IMR-90 (cell line): ENCODE measurements around the gene SRPK2. TPM values are rescaled to one million over a fixed set of nuclear protein-coding genes. Genes with fewer than 3 reads are reported as not detected.
"Not testable (repeated sequence)": the region's sequence is repeated elsewhere in the genome, so short reads cannot be mapped to it uniquely, and the experiment has no call there.

ENCODE experiments used
- ATAC-seq: fragments of 200-7000 bp; cut with Tn5 transposase; 2 replicates; pipeline ENCODE4 v1.9.1; 2020; ENCODE audit warnings: low read depth, mild to moderate bottlenecking, moderate library complexity
- BruUV-seq: library from RNA; stranded (reverse); fragments of 400-500 nt; replicated peaks from 2 replicates; lab custom pipeline; 2021; lab: Mats Ljungman, UMichigan
- CTCF ChIA-PET: fragments of 300-600 bp; formaldehyde crosslinking; extraction: SDS; loops from one replicate; lab custom pipeline; 2021; ENCODE audit warnings: antibody characterized with exemption; lab: Yijun Ruan, JAX
- POLR2A ChIA-PET: fragments of 300-600 bp; sonication (Branson Sonifier 250); formaldehyde crosslinking; loops from one replicate; lab custom pipeline; 2022; ENCODE audit warnings: antibody characterized with exemption; ENCODE audit not compliant: unreplicated experiment; lab: Charles Lee
- DNase-seq: peaks from one replicate; pipeline ENCODE4 v3.0.0; 2013
- H2AFZ ChIP-seq: replicated peaks from 2 replicates; pipeline ENCODE3; 2013; ENCODE audit warnings: low read length, mild to moderate bottlenecking; ENCODE audit not compliant: poor library complexity
- H2AK5ac ChIP-seq: 2 replicates; pipeline ENCODE4 v1.6.1; 2013; ENCODE audit warnings: low read depth, low read length, inconsistent platforms
- H2AK9ac ChIP-seq: replicated peaks from 2 replicates; pipeline ENCODE3; 2013; ENCODE audit warnings: mild to moderate bottlenecking, low read depth, low read length, moderate library complexity; ENCODE audit not compliant: poor library complexity
- H2BK120ac ChIP-seq: 2 replicates; pipeline ENCODE4 v1.6.1; 2013; ENCODE audit warnings: low read depth, low read length, inconsistent platforms
- H2BK15ac ChIP-seq: 3 replicates; pipeline ENCODE4 v1.6.1; 2013; ENCODE audit warnings: low read depth, low read length, inconsistent platforms
- H2BK20ac ChIP-seq: 2 replicates; pipeline ENCODE4 v1.6.1; 2013; ENCODE audit warnings: low read depth, mild to moderate bottlenecking, inconsistent platforms, low read length, moderate library complexity
- H2BK5ac ChIP-seq: 2 replicates; pipeline ENCODE4 v1.6.1; 2013; ENCODE audit warnings: mild to moderate bottlenecking, low read depth, low read length, inconsistent platforms; ENCODE audit not compliant: poor library complexity, severe bottlenecking
- H3K14ac ChIP-seq: replicated peaks from 2 replicates; pipeline ENCODE4 v1.6.1; 2013; ENCODE audit warnings: low read depth, low read length, inconsistent platforms
- H3K18ac ChIP-seq: 2 replicates; pipeline ENCODE4 v1.6.1; 2013; ENCODE audit warnings: low read depth, low read length, control low read depth
- H3K23ac ChIP-seq: 2 replicates; pipeline ENCODE4 v1.6.1; 2013; ENCODE audit warnings: low read depth, low read length, inconsistent platforms
- H3K27ac ChIP-seq: 2 replicates; pipeline ENCODE4 v1.5.1; 2013; ENCODE audit warnings: mild to moderate bottlenecking, control low read depth, low read length; ENCODE audit not compliant: insufficient read depth
- H3K27me3 ChIP-seq: 2 replicates; pipeline ENCODE4 v1.6.1; 2013; ENCODE audit warnings: low read length; ENCODE audit not compliant: control insufficient read depth, insufficient read depth
- H3K36me3 ChIP-seq: 2 replicates; pipeline ENCODE4 v1.6.1; 2013; ENCODE audit warnings: low read length, mixed read lengths; ENCODE audit not compliant: control insufficient read depth, insufficient read depth
- H3K4ac ChIP-seq: 2 replicates; pipeline ENCODE4 v1.6.1; 2013; ENCODE audit warnings: low read depth, low read length, inconsistent platforms
- H3K4me1 ChIP-seq: 2 replicates; pipeline ENCODE4 v1.6.1; 2013; ENCODE audit warnings: low read length, mixed read lengths; ENCODE audit not compliant: control insufficient read depth, insufficient read depth
- H3K4me2 ChIP-seq: 2 replicates; pipeline ENCODE4 v1.6.1; 2013; ENCODE audit warnings: low read depth, mild to moderate bottlenecking, control low read depth, low read length, moderate library complexity
- H3K4me3 ChIP-seq: 2 replicates; pipeline ENCODE4 v1.5.1; 2013; ENCODE audit warnings: low read depth, mild to moderate bottlenecking, control low read depth, low read length, moderate library complexity; ENCODE audit not compliant: insufficient read depth
- H3K56ac ChIP-seq: 2 replicates; pipeline ENCODE4 v1.6.1; 2013; ENCODE audit warnings: low read length, inconsistent platforms; ENCODE audit not compliant: insufficient read depth; ENCODE audit errors: extremely low read depth
- H3K79me1 ChIP-seq, 2 experiments: 2 replicates each; pipeline ENCODE4 v1.6.1; 2013; ENCODE audit warnings: low read length in 2 of 2, inconsistent platforms in 1 of 2, low read depth in 1 of 2
- H3K9ac ChIP-seq: 2 replicates; pipeline ENCODE4 v1.6.1; 2013; ENCODE audit warnings: low read depth, low read length, control low read depth
- H3K9me1 ChIP-seq: 2 replicates; pipeline ENCODE4 v1.6.1; 2013; ENCODE audit warnings: low read length, inconsistent platforms; ENCODE audit not compliant: insufficient read depth
- H3K9me3 ChIP-seq: 2 replicates; pipeline ENCODE4 v1.6.1; 2013; ENCODE audit warnings: low read length; ENCODE audit not compliant: control insufficient read depth, insufficient read depth
- H4K20me1 ChIP-seq: 2 replicates; pipeline ENCODE4 v1.6.1; 2013; ENCODE audit warnings: low read length, inconsistent platforms; ENCODE audit not compliant: insufficient read depth
- H4K5ac ChIP-seq: 2 replicates; pipeline ENCODE4 v1.6.1; 2013; ENCODE audit warnings: mild to moderate bottlenecking, low read depth, low read length, control low read depth
- H4K8ac ChIP-seq, 2 experiments: 2 replicates each; pipeline ENCODE4 v1.6.1; 2013; ENCODE audit warnings: low read depth in 2 of 2, low read length in 2 of 2, control low read depth in 1 of 2, inconsistent platforms in 1 of 2
- H4K91ac ChIP-seq: 2 replicates; pipeline ENCODE4 v1.6.1; 2013; ENCODE audit warnings: low read depth, low read length, inconsistent platforms; ENCODE audit not compliant: insufficient read depth
- WGBS, 2 experiments: methylation state at CpG; one replicate each; pipeline versions ENCODE4 v1.1.5 to v1.1.7; 2013; ENCODE audit warnings: missing lambda C conversion rate in 2 of 2; ENCODE audit not compliant: insufficient read length in 1 of 2; ENCODE audit errors: extremely low coverage in 2 of 2; 5-methylcytosine and 5-hydroxymethylcytosine counted together
- dilution Hi-C: fragments of 300-500 bp; cut with HindIII; formaldehyde crosslinking; loops from one replicate; pipeline ENCODE4 v1.14.3; 2018; ENCODE audit warnings: low sequenced_read_pairs; ENCODE audit not compliant: unreplicated experiment
- in situ Hi-C: fragments of 300-500 bp; cut with MboI; formaldehyde crosslinking; loops from 3 replicates; pipeline ENCODE4 v1.14.3; 2019; ENCODE audit warnings: low sequenced_read_pairs, inconsistent platforms, mixed read lengths
- intact Hi-C: fragments of 100-400 bp; cut with micrococcal nuclease; formaldehyde crosslinking; loops from 2 replicates; pipeline ENCODE4 v1.10.0; 2022
- polyA plus RNA-seq, 3 experiments: library from polyadenylated mRNA; depleted of rRNA; stranded (reverse); fragments of >200 nt; gene quantifications; 2 replicates each; pipeline ENCODE4 v1.2.3, GENCODE V29; 2012; ENCODE audit warnings: low replicate concordance in 1 of 3
- total RNA-seq: library from RNA; depleted of rRNA; stranded (reverse); fragments of >200 nt; gene quantifications from 2 replicates; pipeline ENCODE4 v1.2.3, GENCODE V29; 2012

Gene SRPK2
- total and polyA plus RNA-seq, 2 of the 4 experiments (the other 2 are of a cell fraction), result 13.2 to 33.0 TPM

DNA sequence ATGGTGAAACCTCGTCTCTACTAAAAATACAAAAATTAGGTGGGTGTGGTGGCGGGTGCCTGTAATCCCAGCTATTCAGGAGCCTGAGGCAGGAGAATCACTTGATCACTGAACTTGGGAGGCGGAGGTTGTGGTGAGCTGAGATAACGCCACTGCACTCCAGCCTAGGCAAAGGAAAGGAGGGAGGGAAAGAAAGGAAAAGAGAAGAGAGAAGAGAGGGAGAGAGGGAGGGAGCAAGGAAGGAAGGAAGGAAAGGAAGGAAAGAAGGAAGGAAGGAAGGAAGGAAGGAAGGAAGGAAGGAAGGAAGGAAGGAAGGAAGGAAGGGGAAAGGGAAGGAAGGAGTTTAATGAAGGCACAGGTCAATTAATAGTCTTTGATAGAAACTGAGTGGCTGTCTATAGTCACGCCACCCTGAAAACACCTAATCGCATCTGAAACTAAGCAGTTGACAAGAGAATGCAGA is 155.9 kb downstream of the SRPK2 start:
- H3K9me1 ChIP-seq, H2AFZ ChIP-seq, ATAC-seq, H4K91ac ChIP-seq, H3K23ac ChIP-seq, H2AK9ac ChIP-seq, H3K27me3 ChIP-seq, CTCF ChIA-PET, H2BK15ac ChIP-seq, H3K27ac ChIP-seq, H2AK5ac ChIP-seq, H2BK120ac ChIP-seq, DNase-seq, H3K4ac ChIP-seq, in situ Hi-C loops, H3K9ac ChIP-seq, H4K8ac ChIP-seq, H3K4me1 ChIP-seq, H3K56ac ChIP-seq, dilution Hi-C loops, POLR2A ChIA-PET, H3K14ac ChIP-seq, H4K5ac ChIP-seq, H3K4me2 ChIP-seq, BruUV-seq, H3K36me3 ChIP-seq, H3K4me3 ChIP-seq, H2BK5ac ChIP-seq, H3K9me3 ChIP-seq, H3K18ac ChIP-seq, intact Hi-C loops, H2BK20ac ChIP-seq: not testable (repeated sequence)
- Histone ChIP-seq H4K20me1 (peaks cover 44% of the 10 kb centered on the region), H3K79me1 (peaks cover 41 to 60% of the 10 kb centered on the region in 2 experiments)
- WGBS, 2 experiments, result no CpG with 5 or more reads among the region's 6 CpGs
